Astrocyte (in vitro differentiated cells and primary cell): Measurements from ENCODE around the gene COL19A1.

Source experiments
- EZH2 ChIP-seq: IDR thresholded peaks from 2 replicates; pipeline ENCODE4 v1.6.1; 2012; ENCODE audit warnings: mild to moderate bottlenecking, low read length, inconsistent platforms; ENCODE audit not compliant: insufficient read depth
- TF ChIP-seq, protein P1 (sequence below): IDR thresholded peaks from 2 replicates; pipeline ENCODE4 v1.5.1; 2011; ENCODE audit warnings: low read depth, mild to moderate bottlenecking, inconsistent platforms, low read length, moderate library complexity; ENCODE audit not compliant: insufficient read depth

DNA sequence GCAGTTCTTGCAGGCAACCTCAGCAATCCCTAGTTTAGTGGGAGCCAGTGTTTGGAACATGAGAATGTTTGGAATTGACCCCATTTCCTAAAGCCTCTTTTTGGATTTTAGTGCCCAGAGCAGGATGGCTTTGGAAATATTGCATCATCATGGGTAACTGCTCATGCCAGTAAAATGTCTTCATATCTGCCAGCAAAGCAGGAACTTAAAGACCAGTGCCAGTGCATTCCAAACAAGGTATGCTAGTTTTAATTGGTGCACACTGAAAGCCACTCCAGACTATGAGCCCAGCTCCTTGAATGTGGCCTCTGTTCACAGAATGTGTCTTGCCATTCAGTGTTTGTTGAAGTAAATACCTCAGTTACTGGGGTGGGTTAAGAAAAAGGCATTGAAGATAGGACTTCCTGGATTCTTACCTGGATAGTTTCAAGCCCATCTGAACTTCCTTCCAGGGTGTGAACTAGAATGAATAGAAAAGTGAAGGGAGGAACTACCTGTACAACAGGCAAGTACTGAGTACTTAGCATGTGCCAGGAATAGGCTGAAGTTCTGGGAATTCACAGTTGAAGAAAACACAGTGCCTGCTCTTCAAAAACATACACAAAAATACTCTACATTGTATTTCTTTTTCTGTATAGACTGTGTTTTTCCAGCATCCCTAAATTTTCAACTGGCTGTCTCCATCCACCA lies 70.5 kb downstream of the COL19A1 start:
- TF ChIP-seq, protein P1, sequence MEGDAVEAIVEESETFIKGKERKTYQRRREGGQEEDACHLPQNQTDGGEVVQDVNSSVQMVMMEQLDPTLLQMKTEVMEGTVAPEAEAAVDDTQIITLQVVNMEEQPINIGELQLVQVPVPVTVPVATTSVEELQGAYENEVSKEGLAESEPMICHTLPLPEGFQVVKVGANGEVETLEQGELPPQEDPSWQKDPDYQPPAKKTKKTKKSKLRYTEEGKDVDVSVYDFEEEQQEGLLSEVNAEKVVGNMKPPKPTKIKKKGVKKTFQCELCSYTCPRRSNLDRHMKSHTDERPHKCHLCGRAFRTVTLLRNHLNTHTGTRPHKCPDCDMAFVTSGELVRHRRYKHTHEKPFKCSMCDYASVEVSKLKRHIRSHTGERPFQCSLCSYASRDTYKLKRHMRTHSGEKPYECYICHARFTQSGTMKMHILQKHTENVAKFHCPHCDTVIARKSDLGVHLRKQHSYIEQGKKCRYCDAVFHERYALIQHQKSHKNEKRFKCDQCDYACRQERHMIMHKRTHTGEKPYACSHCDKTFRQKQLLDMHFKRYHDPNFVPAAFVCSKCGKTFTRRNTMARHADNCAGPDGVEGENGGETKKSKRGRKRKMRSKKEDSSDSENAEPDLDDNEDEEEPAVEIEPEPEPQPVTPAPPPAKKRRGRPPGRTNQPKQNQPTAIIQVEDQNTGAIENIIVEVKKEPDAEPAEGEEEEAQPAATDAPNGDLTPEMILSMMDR = no peak
- no peak for TF ChIP-seq EZH2
